HepG2 (cell line): Measurements from ENCODE around the gene CEP83. TPM values are rescaled to one million over a fixed set of nuclear protein-coding genes. Genes with fewer than 3 reads are reported as not detected.

Experiments used
- ARID5B ChIP-seq: IDR thresholded peaks from 2 replicates; pipeline ENCODE4 v1.4.0; 2020; ENCODE audit warnings: mild to moderate bottlenecking, missing genetic modification reagents
- CEBPB ChIP-seq: IDR thresholded peaks from 2 replicates; pipeline ENCODE4 v1.6.1; 2011; ENCODE audit warnings: low read depth, low read length, improper control_type of control experiment, borderline replicate concordance
- CEBPG ChIP-seq: IDR thresholded peaks from 2 replicates; pipeline ENCODE4 v1.6.1; 2016
- FOSL2 ChIP-seq: sonication (generic); formaldehyde crosslinking; IDR thresholded peaks from 2 replicates; pipeline ENCODE4 v1.4.0; 2020; ENCODE audit warnings: missing genetic modification reagents
- GATAD2A ChIP-seq: IDR thresholded peaks from 2 replicates; pipeline ENCODE4 v1.6.1; 2016
- IKZF4 ChIP-seq: sonication (generic); formaldehyde crosslinking; IDR thresholded peaks from 2 replicates; pipeline ENCODE4 v1.5.1; 2020; ENCODE audit warnings: borderline replicate concordance, mild to moderate bottlenecking, low read depth, missing genetic modification reagents; ENCODE audit errors: not compliant biosample characterization
- KLF9 ChIP-seq: IDR thresholded peaks from 2 replicates; pipeline ENCODE4 v1.6.1; 2016; ENCODE audit warnings: low read depth
- PRPF4 ChIP-seq: fragments of 200-400 bp; formaldehyde crosslinking; IDR thresholded peaks from 2 replicates; pipeline ENCODE4 v1.6.1; 2016; ENCODE audit warnings: low read length, low read depth; ENCODE audit not compliant: poor library complexity, severe bottlenecking
- SMYD3 ChIP-seq: sonication (generic); formaldehyde crosslinking; IDR thresholded peaks from 2 replicates; pipeline ENCODE4 v1.8.1; 2023; ENCODE audit warnings: mild to moderate bottlenecking, missing genetic modification reagents
- SOX13 ChIP-seq, 3 experiments: fragments of 450-650 bp in 1 of 3; sonication (generic) in 1 of 3; formaldehyde crosslinking in 1 of 3; IDR thresholded peaks in 2 of 3; conservative IDR thresholded peaks in 1 of 3; 2 replicates each; pipeline versions ENCODE4 v1.5.0 to v1.6.1; 2016 to 2020; ENCODE audit warnings: antibody characterized with exemption in 1 of 3, mild to moderate bottlenecking in 1 of 3, missing compliant biosample characterization in 1 of 3, missing genetic modification reagents in 1 of 3, moderate library complexity in 1 of 3
- SOX6 ChIP-seq, 2 experiments: fragments of 450-650 bp in 1 of 2; sonication (generic) in 1 of 2; formaldehyde crosslinking in 1 of 2; IDR thresholded peaks; 2 replicates each; pipeline versions ENCODE4 v1.4.0 to v1.6.1; 2017 to 2020; ENCODE audit warnings: antibody characterized with exemption in 1 of 2, mild to moderate bottlenecking in 1 of 2, missing genetic modification reagents in 1 of 2
- TCF7 ChIP-seq: sonication (generic); IDR thresholded peaks from 2 replicates; pipeline ENCODE4 v1.6.1; 2016; ENCODE audit warnings: antibody characterized with exemption, low read depth
- TOPORS ChIP-seq: sonication (generic); formaldehyde crosslinking; IDR thresholded peaks from 2 replicates; pipeline ENCODE4 v1.8.0; 2023; ENCODE audit warnings: mild to moderate bottlenecking, missing genetic modification reagents
- ZBTB39 ChIP-seq: sonication (generic); formaldehyde crosslinking; IDR thresholded peaks from 2 replicates; pipeline ENCODE4 v1.5.0; 2020; ENCODE audit warnings: missing genetic modification reagents
- ZMYM4 ChIP-seq: sonication (generic); formaldehyde crosslinking; IDR thresholded peaks from 2 replicates; pipeline ENCODE4 v1.8.1; 2023; ENCODE audit warnings: mild to moderate bottlenecking, missing genetic modification reagents
- ZNF138 ChIP-seq: sonication (generic); formaldehyde crosslinking; IDR thresholded peaks from 2 replicates; pipeline ENCODE4 v1.5.0; 2020; ENCODE audit warnings: mild to moderate bottlenecking, low read depth, missing genetic modification reagents
- ZNF354B ChIP-seq: sonication (generic); formaldehyde crosslinking; IDR thresholded peaks from 2 replicates; pipeline ENCODE4 v1.8.0; 2022; ENCODE audit warnings: mild to moderate bottlenecking, missing genetic modification reagents
- ZNF569 ChIP-seq: sonication (generic); formaldehyde crosslinking; IDR thresholded peaks from 2 replicates; pipeline ENCODE4 v1.5.0; 2020; ENCODE audit warnings: mild to moderate bottlenecking, missing genetic modification reagents, moderate library complexity, borderline replicate concordance
- ZSCAN12 ChIP-seq: sonication (generic); formaldehyde crosslinking; IDR thresholded peaks from 2 replicates; pipeline ENCODE4 v1.9.0; 2021; ENCODE audit warnings: mild to moderate bottlenecking, missing genetic modification reagents
- polyA plus RNA-seq, 8 experiments: library from polyadenylated mRNA; depleted of rRNA in 3 of 8; stranded (reverse) in 7 of 8; unstranded in 1 of 8; fragments of >200 nt; fragmentation: Illumina TruSeq in 4 of 8; extraction: Trizol in 4 of 8; gene quantifications; 2 replicates each; pipeline versions ENCODE4 v1.2.1 to v1.2.3, GENCODE V29; 2011 to 2016; ENCODE audit warnings: low read depth in 4 of 8, missing spikeins in 1 of 8, mixed read lengths in 1 of 8; ENCODE audit not compliant: insufficient read depth in 1 of 8
- total RNA-seq, 5 experiments: library from RNA; depleted of rRNA; stranded (reverse); fragments of >200 nt; fragmentation: Illumina TruSeq; extraction: Trizol; gene quantifications; 2 replicates each; pipeline ENCODE4 v1.2.3, GENCODE V29; 2016; ENCODE audit warnings: low read depth in 1 of 5
- TF ChIP-seq, protein P1 (sequence below): sonication (generic); formaldehyde crosslinking; IDR thresholded peaks from 2 replicates; pipeline ENCODE4 v1.4.0; 2020; ENCODE audit warnings: mild to moderate bottlenecking, missing genetic modification reagents, borderline replicate concordance

The CEP83 gene
- total and polyA plus RNA-seq, 2 of the 13 experiments (the other 11 are each of a cell fraction or from before 2014, with no cell fraction given): 6.2 to 19.2 TPM

DNA sequence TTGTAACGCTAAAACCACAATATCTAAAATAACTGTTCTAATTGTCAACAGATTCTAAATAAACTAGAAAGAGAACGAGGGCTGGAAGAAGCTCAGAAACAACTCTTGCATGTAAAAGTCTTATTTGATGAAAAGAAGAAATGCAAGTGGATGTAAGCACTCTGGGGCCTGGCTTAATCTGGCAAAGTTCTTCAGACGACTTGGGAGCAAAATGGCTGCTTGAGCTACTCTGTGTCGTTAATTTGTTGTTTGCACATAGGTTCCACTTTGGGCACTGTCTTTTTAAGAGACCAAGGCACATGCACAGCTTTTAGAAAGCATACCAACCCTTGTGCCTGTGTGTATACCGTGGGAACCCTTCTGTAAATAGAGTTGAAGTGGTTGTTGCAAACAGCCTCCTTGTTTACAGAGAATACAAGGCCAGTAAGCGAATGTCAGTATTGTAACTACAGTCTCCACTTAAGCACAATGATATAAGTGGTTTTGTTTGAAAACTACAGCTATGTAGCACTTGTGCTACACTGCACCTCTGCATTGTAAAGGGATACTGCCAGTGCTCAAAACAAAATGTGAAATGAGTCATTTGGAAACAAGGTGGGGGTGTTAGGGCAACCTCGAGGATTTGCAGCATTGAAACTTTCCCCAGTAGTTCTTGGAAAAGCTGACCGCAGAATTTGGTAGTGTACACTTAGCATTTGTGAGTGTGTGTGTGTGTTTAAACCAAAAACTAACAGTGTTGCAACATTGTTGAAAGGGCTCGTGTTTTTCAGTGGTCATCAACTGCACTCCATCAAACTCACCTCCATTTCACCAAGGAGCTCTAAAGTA lies 154.3 kb downstream of the CEP83 start (continued):
- TF ChIP-seq, protein P1, sequence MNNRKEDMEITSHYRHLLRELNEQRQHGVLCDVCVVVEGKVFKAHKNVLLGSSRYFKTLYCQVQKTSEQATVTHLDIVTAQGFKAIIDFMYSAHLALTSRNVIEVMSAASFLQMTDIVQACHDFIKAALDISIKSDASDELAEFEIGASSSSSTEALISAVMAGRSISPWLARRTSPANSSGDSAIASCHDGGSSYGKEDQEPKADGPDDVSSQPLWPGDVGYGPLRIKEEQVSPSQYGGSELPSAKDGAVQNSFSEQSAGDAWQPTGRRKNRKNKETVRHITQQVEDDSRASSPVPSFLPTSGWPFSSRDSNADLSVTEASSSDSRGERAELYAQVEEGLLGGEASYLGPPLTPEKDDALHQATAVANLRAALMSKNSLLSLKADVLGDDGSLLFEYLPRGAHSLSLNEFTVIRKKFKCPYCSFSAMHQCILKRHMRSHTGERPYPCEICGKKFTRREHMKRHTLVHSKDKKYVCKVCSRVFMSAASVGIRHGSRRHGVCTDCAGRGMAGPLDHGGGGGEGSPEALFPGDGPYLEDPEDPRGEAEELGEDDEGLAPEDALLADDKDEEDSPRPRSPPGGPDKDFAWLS (CRISPR knock-in tag): no peak
- no peak for TF ChIP-seq ZNF569 (CRISPR knock-in tag)
- peak; percentile 28; the same call in 1 of the 2 replicates for TF ChIP-seq GATAD2A (CRISPR knock-in tag)
- TF ChIP-seq IKZF4 (CRISPR knock-in tag): no peak
- no peak for TF ChIP-seq SOX6 (IDR thresholded peaks at IDR 0.05)
- peak; percentile 25; the same call in 1 of the 2 replicates for TF ChIP-seq SOX6 (CRISPR knock-in tag; IDR thresholded peaks at IDR 0.05)
- no peak for TF ChIP-seq KLF9 (CRISPR knock-in tag)
- TF ChIP-seq TCF7: 0 out of 2 replicates have a peak, but pooled peaks have one; percentile 10
- TF ChIP-seq ZSCAN12 (CRISPR knock-in tag): no peak
- no peak for TF ChIP-seq ZNF354B (CRISPR knock-in tag)
- TF ChIP-seq PRPF4: no peak
- peak; percentile 75; the same call in 1 of the 2 replicates for TF ChIP-seq CEBPB
- TF ChIP-seq TOPORS (CRISPR knock-in tag): no peak
- TF ChIP-seq SOX13 (IDR thresholded peaks at IDR 0.05): no peak
- TF ChIP-seq SOX13 (CRISPR knock-in tag; conservative IDR thresholded peaks at IDR 0.05 in 1 of 2, IDR thresholded peaks at IDR 0.05 in 1 of 2): 0 out of 4 replicates have a peak, but pooled peaks of 1 of the 2 experiments have one; percentile 5
- peak; percentile 51 for TF ChIP-seq ARID5B (CRISPR knock-in tag)
- peak; percentile 57 for TF ChIP-seq FOSL2 (CRISPR knock-in tag)
- TF ChIP-seq ZBTB39 (CRISPR knock-in tag): no peak
- TF ChIP-seq ZMYM4 (CRISPR knock-in tag): peak; percentile 41; the same call in 1 of the 2 replicates
- no peak for TF ChIP-seq ZNF138 (CRISPR knock-in tag)
- TF ChIP-seq SMYD3 (CRISPR knock-in tag): 0 out of 2 replicates have a peak, but pooled peaks have one; percentile 20
- peak; percentile 63 for TF ChIP-seq CEBPG (CRISPR knock-in tag)
